HepG2 (cell line): ENCODE measurements around the gene NUDT22. TPM values are rescaled to one million over a fixed set of nuclear protein-coding genes. Genes with fewer than 3 reads are reported as not detected.

Experiments
- CC2D1A ChIP-seq: sonication (generic); formaldehyde crosslinking; IDR thresholded peaks from 2 replicates; pipeline ENCODE4 v1.8.1; 2023; ENCODE audit warnings: mild to moderate bottlenecking, missing genetic modification reagents
- ERF ChIP-seq: IDR thresholded peaks from 2 replicates; pipeline ENCODE4 v1.6.1; 2018; ENCODE audit warnings: missing biosample characterization, missing genetic modification reagents
- FOSL1 ChIP-seq: sonication (generic); formaldehyde crosslinking; IDR thresholded peaks from 2 replicates; pipeline ENCODE4 v1.9.0; 2021; ENCODE audit warnings: missing genetic modification reagents, borderline replicate concordance
- NFYC ChIP-seq: IDR thresholded peaks from 2 replicates; pipeline ENCODE4 v1.6.1; 2016; ENCODE audit warnings: missing genetic modification reagents, missing compliant biosample characterization
- PLRG1 ChIP-seq: fragments of 450-650 bp; conservative IDR thresholded peaks from 2 replicates; pipeline ENCODE4 v1.6.1; 2016
- ZBTB43 ChIP-seq: sonication (generic); formaldehyde crosslinking; conservative IDR thresholded peaks from 2 replicates; pipeline ENCODE4 v1.4.0; 2020; ENCODE audit warnings: missing genetic modification reagents
- ZBTB7A ChIP-seq: sonication (generic); formaldehyde crosslinking; IDR thresholded peaks from 2 replicates; pipeline ENCODE4 v1.8.0; 2022; ENCODE audit warnings: mild to moderate bottlenecking, missing genetic modification reagents
- ZFP62 ChIP-seq: sonication (generic); formaldehyde crosslinking; IDR thresholded peaks from 2 replicates; pipeline ENCODE4 v1.4.0; 2020; ENCODE audit warnings: missing genetic modification reagents
- ZNF225 ChIP-seq: sonication (generic); formaldehyde crosslinking; IDR thresholded peaks from 2 replicates; pipeline ENCODE4 v1.4.0; 2020; ENCODE audit warnings: mild to moderate bottlenecking, missing genetic modification reagents
- ZNF264 ChIP-seq: sonication (generic); formaldehyde crosslinking; IDR thresholded peaks from 2 replicates; pipeline ENCODE4 v1.4.0; 2020; ENCODE audit warnings: missing genetic modification reagents
- ZNF333 ChIP-seq: sonication (generic); formaldehyde crosslinking; IDR thresholded peaks from 2 replicates; pipeline ENCODE4 v1.4.0; 2020; ENCODE audit warnings: mild to moderate bottlenecking, missing genetic modification reagents, borderline replicate concordance
- ZNF44 ChIP-seq: sonication (generic); formaldehyde crosslinking; IDR thresholded peaks from 2 replicates; pipeline ENCODE4 v1.5.1; 2020; ENCODE audit warnings: mild to moderate bottlenecking, missing genetic modification reagents
- ZNF652 ChIP-seq: IDR thresholded peaks from 2 replicates; pipeline ENCODE4 v1.6.1; 2016; ENCODE audit warnings: low read depth, borderline replicate concordance
- ZNF710 ChIP-seq: sonication (generic); formaldehyde crosslinking; IDR thresholded peaks from 2 replicates; pipeline ENCODE4 v1.5.0; 2020; ENCODE audit warnings: mild to moderate bottlenecking, missing genetic modification reagents, borderline replicate concordance
- polyA plus RNA-seq, 8 experiments: library from polyadenylated mRNA; depleted of rRNA in 3 of 8; stranded (reverse) in 7 of 8; unstranded in 1 of 8; fragments of >200 nt; fragmentation: Illumina TruSeq in 4 of 8; extraction: Trizol in 4 of 8; gene quantifications; 2 replicates each; pipeline versions ENCODE4 v1.2.1 to v1.2.3, GENCODE V29; 2011 to 2016; ENCODE audit warnings: low read depth in 4 of 8, missing spikeins in 1 of 8, mixed read lengths in 1 of 8; ENCODE audit not compliant: insufficient read depth in 1 of 8
- total RNA-seq, 5 experiments: library from RNA; depleted of rRNA; stranded (reverse); fragments of >200 nt; fragmentation: Illumina TruSeq; extraction: Trizol; gene quantifications; 2 replicates each; pipeline ENCODE4 v1.2.3, GENCODE V29; 2016; ENCODE audit warnings: low read depth in 1 of 5
- TF ChIP-seq, protein P1 (sequence below): sonication (generic); formaldehyde crosslinking; IDR thresholded peaks from 2 replicates; pipeline ENCODE4 v1.5.0; 2020; ENCODE audit warnings: mild to moderate bottlenecking, missing genetic modification reagents
- TF ChIP-seq, protein P2 (sequence below): sonication (generic); formaldehyde crosslinking; conservative IDR thresholded peaks from 2 replicates; pipeline ENCODE4 v1.4.0; 2020; ENCODE audit warnings: missing genetic modification reagents
- TF ChIP-seq, protein P3 (sequence below): sonication (generic); formaldehyde crosslinking; IDR thresholded peaks from 2 replicates; pipeline ENCODE4 v1.8.0; 2023; ENCODE audit warnings: mild to moderate bottlenecking, missing genetic modification reagents
- TF ChIP-seq, protein P4 (sequence below): sonication (generic); formaldehyde crosslinking; IDR thresholded peaks from 2 replicates; pipeline ENCODE4 v1.4.0; 2020; ENCODE audit warnings: missing genetic modification reagents, mild to moderate bottlenecking, borderline replicate concordance

The NUDT22 gene
- total and polyA plus RNA-seq, 2 of the 13 experiments (the other 11 are each of a cell fraction or from before 2014, with no cell fraction given): 33.5 to 39.8 TPM

DNA sequence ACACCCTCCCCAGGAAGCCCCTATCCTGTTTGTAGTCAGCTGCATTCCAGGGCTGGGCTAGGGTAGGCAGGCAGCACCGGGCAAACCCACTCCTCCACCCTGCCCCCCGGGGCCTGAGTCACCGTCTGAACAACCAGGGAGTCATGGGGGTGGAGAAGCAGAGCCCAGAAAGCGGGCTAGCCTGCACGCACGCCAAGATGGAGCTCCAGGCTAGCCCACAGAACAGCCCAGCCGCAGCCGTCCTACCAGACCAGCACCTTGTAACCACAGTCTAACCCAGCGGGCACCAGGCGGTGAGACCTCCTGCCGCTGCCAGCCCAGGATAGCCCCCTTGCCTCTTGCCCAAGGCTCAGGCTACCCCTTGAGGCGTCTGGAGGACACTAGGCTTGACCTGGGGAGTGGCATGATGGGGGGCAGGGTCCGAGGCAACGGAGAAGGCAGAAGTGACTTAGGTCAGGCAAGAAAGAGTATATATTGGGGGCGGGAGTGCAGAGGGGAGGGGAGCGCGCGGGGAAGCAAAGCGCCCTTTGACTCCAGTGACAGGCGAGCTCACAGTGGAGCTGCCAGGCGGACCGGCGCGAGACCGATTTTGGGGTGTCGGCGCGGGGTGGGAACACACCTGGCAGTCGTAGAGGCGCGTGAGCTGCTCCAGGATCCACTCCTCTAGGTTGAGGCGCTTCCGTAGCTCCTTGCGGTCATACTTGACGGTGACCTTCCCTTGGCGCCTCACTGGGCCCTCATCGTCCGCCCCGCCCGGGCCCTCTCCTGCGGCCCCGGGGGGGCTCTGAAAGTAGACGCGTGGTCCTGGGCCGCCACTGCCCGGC, 19.9 kb downstream of the NUDT22 start (continued):
- TF ChIP-seq, protein P1, sequence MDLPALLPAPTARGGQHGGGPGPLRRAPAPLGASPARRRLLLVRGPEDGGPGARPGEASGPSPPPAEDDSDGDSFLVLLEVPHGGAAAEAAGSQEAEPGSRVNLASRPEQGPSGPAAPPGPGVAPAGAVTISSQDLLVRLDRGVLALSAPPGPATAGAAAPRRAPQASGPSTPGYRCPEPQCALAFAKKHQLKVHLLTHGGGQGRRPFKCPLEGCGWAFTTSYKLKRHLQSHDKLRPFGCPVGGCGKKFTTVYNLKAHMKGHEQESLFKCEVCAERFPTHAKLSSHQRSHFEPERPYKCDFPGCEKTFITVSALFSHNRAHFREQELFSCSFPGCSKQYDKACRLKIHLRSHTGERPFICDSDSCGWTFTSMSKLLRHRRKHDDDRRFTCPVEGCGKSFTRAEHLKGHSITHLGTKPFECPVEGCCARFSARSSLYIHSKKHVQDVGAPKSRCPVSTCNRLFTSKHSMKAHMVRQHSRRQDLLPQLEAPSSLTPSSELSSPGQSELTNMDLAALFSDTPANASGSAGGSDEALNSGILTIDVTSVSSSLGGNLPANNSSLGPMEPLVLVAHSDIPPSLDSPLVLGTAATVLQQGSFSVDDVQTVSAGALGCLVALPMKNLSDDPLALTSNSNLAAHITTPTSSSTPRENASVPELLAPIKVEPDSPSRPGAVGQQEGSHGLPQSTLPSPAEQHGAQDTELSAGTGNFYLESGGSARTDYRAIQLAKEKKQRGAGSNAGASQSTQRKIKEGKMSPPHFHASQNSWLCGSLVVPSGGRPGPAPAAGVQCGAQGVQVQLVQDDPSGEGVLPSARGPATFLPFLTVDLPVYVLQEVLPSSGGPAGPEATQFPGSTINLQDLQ (CRISPR knock-in tag): no peak
- TF ChIP-seq ZNF710: no peak
- TF ChIP-seq, protein P2, sequence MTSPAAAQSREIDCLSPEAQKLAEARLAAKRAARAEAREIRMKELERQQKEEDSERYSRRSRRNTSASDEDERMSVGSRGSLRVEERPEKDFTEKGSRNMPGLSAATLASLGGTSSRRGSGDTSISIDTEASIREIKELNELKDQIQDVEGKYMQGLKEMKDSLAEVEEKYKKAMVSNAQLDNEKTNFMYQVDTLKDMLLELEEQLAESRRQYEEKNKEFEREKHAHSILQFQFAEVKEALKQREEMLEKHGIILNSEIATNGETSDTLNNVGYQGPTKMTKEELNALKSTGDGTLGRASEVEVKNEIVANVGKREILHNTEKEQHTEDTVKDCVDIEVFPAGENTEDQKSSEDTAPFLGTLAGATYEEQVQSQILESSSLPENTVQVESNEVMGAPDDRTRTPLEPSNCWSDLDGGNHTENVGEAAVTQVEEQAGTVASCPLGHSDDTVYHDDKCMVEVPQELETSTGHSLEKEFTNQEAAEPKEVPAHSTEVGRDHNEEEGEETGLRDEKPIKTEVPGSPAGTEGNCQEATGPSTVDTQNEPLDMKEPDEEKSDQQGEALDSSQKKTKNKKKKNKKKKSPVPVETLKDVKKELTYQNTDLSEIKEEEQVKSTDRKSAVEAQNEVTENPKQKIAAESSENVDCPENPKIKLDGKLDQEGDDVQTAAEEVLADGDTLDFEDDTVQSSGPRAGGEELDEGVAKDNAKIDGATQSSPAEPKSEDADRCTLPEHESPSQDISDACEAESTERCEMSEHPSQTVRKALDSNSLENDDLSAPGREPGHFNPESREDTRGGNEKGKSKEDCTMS (CRISPR knock-in tag): no peak
- TF ChIP-seq, protein P3, sequence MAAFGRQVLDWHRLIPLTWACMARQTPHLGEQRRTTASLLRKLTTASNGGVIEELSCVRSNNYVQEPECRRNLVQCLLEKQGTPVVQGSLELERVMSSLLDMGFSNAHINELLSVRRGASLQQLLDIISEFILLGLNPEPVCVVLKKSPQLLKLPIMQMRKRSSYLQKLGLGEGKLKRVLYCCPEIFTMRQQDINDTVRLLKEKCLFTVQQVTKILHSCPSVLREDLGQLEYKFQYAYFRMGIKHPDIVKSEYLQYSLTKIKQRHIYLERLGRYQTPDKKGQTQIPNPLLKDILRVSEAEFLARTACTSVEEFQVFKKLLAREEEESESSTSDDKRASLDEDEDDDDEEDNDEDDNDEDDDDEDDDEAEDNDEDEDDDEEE (CRISPR knock-in tag): no peak
- no peak for TF ChIP-seq ZBTB43 (CRISPR knock-in tag)
- TF ChIP-seq FOSL1 (CRISPR knock-in tag): no peak
- TF ChIP-seq, protein P4, sequence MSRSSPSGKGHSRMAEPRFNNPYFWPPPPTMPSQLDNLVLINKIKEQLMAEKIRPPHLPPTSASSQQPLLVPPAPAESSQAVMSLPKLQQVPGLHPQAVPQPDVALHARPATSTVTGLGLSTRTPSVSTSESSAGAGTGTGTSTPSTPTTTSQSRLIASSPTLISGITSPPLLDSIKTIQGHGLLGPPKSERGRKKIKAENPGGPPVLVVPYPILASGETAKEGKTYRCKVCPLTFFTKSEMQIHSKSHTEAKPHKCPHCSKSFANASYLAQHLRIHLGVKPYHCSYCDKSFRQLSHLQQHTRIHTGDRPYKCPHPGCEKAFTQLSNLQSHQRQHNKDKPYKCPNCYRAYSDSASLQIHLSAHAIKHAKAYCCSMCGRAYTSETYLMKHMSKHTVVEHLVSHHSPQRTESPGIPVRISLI (CRISPR knock-in tag): no peak
- 0 out of 2 replicates have a peak, but pooled peaks have one; percentile 31 for TF ChIP-seq ZNF333 (CRISPR knock-in tag)
- no peak for TF ChIP-seq ERF
- TF ChIP-seq PLRG1: no peak
- TF ChIP-seq CC2D1A (CRISPR knock-in tag): no peak
- no peak for TF ChIP-seq ZFP62
- TF ChIP-seq ZNF264: no peak
- no peak for TF ChIP-seq ZNF652 (CRISPR knock-in tag)
- TF ChIP-seq NFYC: no peak
- peak; percentile 74; the same call in 1 of the 2 replicates for TF ChIP-seq ZNF225 (CRISPR knock-in tag)
- no peak for TF ChIP-seq ZBTB7A
- TF ChIP-seq ZNF44 (CRISPR knock-in tag): no peak
